OCI-M2 (cell line): ENCODE results near the gene SKIL.

Source experiments
- DNase-seq: peaks from one replicate; lab custom pipeline; 2025; ENCODE audit not compliant: unreplicated experiment; lab: John Stamatoyannopoulos, UW

The SKIL gene

DNA sequence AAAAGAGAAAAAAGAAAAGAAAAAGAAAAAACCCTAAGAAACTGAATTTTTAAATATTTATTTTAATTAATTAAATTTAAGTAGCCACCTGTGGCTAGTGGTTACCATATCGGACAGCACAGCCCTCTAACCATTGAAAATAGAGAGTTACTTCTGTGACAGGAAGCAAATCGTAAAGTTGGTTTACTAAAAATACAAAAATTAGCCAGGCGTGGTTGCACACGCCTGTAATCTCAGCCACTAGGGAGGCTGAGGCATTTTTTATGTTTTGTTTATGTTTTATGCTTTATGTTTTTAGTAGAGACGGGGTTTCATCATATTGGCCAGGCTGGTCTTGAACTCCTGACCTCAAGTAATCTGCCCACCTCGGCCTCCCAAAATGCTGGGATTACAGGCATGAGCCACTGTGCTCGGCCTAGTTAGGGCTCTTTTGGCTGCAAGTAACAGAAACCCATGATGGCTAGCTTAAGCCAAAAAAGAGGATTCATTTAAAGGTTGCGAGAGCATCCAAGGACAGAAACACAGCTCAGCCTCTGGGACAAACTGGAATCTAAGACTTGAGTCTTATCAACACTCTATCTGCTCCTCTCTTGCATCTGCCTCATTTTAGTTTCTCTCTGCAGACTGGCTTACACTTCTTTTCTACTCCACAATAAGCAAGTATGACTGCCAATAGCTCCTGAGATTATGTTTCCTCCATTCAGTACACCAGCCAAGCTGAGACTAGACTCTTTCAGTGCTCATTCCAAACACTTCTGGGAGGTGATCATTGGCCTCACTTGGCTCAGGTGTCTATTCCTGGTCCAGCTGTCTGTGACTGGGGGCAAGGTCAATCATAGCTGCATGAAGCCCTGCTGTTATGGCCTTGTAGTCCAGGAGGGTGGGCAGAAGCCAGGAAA is 6.8 kb upstream of the SKIL start:
- DNase-seq: no peak

DNA sequence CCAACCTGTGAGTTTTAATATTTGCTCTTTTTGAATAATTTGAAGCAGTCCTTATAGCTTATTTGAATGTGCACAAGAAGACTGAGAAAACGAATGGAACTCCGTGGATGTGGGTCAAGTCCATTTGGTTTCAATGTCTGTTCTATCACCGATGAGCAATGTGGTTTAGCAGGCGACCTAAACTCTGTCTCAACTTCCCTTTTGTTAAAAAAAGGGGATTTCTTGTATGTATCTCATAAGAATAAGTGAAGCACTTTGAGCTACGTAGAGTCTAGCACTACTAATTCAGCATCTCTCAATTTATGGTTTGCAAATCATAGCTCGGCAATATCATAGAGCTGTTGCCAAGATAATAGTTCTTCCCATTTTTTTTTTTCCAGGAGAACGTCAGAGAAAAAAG is 4.6 kb upstream of the SKIL start:
- DNase-seq: no peak

DNA sequence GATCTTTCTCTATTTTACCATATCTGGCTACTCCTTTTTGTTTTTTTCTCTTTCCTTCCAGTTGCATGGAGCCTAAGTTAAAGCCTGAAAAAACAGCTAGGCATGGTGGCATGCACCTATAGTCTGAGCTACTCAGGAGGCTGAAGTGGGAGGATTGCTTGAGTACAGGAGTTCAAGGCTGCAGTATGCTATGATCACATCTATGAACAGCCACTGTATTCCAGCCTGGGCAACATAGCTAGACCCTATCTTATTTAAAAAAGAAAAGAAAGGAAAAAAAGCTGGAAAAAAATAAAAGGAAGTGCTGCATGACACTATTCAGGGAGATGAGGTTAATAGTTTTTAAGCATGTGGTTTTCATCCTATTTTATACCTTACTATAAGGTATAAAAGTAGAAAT is 4.0 kb upstream of the SKIL start:
- DNase-seq: no peak

GRCh38 chr3:170354760-170355159 is 2.8 kb upstream of the SKIL start:
- no peak for DNase-seq

GRCh38 chr3:170355738-170356595 is 1.5 kb upstream of the SKIL start:
- no peak for DNase-seq

- no peak for DNase-seq
These were observed 829 bp upstream of the SKIL start for GRCh38 chr3:170356596-170357175.

DNA sequence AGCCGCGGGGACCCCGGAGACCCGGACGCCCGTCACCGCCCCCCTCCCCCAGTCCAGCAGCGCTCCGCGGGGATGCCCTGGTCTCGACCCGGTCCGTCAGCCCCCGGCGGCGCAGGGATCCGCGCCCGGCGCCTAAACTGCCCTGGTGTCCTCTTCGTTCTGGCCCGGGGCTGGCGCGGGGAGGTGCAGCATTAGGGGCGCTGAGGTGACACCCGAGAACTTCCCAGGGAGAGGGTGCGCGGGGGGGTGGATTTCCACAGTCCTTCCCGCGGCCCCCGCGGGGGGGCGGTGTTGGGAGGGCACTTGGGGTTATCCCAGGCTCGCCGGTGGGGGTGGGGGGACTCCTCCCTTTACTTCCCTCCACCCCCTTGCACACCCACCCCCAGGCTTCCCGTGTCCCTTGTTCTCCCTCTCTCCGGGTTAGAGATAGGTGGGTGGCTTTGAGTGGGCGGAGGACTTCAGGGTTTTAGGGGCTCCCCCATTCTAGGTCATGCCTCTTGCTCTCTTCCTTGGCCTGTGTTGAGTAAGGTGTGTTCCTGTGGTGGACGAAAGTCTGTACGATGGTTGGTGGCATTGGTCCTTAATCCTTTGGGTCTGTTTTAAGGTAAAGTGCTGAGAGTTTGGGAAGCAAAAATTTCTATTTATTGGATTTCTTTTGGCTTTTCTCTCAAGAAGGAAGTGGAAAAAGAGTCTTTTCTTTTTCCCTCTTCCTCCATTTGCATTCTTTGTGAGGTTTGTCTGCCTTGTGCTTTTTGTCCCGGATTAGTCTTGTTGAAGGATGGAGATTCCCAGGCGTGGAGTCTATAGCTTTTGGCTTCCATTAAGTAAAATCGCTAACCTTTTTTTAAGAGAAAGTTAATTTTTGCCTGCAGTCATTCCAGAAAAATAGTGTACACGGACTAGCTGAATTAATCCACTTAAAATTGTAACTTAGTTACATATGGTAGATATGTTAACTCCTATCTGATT is 811 bp downstream of the SKIL start:
- DNase-seq: no peak

DNA sequence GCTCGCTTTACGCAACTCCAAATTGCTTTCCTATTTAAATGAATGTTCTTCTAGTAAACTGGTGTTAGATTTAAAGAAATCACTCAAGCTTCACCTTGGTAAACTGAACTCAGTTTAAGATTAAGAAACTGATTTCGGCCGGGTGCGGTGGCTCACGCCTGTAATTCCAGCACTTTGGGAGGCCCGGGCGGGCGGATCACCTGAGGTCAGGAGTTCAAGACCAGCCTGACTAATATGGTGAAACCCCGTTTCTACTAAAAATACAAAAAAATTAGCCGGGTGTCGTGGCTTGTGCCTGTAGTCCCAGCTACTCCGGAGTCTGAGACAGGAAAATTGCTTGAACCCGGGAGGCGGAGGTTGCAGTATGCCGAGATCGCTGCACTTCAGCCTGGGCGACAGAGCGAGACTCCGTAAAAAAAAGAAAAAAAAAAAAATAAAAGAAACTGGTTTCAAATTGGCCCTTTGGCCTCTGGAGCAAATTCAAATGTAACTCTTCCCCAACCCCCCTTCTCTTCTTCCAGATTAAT is 1.7 kb downstream of the SKIL start:
- no peak for DNase-seq

DNA sequence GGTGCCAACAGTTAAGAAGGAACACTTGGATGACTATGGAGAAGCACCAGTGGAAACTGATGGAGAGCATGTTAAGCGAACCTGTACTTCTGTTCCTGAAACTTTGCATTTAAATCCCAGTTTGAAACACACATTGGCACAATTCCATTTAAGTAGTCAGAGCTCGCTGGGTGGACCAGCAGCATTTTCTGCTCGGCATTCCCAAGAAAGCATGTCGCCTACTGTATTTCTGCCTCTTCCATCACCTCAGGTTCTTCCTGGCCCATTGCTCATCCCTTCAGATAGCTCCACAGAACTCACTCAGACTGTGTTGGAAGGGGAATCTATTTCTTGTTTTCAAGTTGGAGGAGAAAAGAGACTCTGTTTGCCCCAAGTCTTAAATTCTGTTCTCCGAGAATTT is 3.0 kb downstream of the SKIL start:
- no peak for DNase-seq

DNA sequence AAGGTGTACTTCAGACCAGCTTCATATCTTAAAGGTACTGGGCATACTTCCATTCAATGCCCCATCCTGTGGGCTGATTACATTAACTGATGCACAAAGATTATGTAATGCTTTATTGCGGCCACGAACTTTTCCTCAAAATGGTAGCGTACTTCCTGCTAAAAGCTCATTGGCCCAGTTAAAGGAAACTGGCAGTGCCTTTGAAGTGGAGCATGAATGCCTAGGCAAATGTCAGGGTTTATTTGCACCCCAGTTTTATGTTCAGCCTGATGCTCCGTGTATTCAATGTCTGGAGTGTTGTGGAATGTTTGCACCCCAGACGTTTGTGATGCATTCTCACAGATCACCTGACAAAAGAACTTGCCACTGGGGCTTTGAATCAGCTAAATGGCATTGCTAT is 3.4 kb downstream of the SKIL start:
- DNase-seq: no peak

- DNase-seq: no peak
These were observed 4.2 kb downstream of the SKIL start for GRCh38 chr3:170361711-170362110.

DNA sequence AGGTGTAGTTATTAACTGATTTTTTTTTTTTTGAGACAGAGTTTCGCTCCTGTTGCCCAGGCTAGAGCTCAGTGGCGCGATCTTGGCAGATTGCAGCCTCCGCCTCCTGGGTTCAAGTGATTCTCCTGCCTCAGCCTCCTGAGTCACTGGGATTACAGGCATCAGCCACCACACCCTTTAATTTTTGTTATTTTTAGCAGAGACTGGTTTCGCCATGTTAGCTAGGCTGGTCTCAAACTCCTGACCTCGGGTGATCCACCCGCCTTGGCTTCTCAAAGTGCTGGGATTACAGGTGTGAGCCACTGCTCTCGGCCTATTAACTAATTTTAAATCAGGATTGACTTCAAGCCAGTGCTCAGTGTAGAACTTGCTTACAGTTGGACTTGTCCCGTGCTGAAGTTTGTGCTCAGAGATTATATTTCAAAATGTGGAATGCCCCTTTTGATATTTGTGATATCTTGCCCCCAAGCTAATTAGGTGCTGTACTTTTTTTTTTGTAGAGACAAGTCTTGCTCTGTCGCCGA is 6.0 kb downstream of the SKIL start:
- no peak for DNase-seq

- DNase-seq: no peak
These were observed 7.5 kb downstream of the SKIL start for GRCh38 chr3:170364965-170365364.

- DNase-seq: no peak
These were observed 10.3 kb downstream of the SKIL start for GRCh38 chr3:170367797-170368196.

DNA sequence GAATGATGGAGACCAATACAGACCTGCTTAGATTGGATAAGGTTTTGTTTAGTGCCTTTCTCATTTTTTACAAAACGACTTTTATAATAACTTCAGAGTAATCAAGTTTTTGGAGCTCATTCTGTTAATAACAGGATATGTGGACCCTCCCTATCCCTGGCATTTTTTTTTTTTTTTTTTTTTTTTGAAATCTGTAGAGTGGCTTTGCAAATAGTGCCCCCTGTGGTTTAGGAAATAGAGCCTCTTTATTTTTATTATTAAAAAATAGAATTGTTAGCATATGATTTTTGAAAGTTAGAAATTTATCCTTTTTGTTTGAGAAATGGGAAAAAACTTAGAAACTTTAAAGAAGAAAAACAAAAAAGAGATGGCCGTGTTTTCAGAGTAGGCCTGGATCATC is 11.4 kb downstream of the SKIL start:
- no peak for DNase-seq

DNA sequence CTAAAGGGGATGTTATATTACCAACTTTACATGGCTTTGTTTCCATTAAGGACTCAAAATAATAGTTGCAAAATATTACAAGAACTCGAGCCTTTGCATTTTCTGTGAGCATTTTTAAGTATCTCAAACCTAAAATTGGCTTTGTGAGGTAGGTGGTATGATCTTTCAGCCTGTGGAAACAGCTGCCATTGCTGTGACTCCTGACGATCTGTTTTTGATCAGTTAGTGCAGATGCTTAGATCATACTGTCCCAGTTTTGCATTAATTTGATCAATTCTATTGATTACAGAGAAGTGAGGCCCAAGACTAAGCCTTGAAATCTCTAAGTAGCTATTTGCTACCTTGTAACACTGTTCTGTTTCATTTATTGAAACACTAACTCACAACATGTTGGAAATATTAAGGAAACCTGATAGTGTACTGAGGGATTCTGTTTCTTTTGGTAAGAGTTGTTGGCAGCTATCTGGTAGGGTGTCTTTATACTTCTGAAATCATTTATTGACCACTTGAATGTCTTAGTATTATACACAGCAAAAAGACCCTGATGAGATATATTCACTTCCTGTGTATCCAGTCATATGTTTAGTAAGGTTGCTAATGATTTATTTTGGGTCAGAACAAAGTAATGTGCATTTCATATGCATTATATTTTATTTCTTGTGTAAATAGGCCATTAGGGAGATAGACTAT is 14.8 kb downstream of the SKIL start:
- DNase-seq: no peak

DNA sequence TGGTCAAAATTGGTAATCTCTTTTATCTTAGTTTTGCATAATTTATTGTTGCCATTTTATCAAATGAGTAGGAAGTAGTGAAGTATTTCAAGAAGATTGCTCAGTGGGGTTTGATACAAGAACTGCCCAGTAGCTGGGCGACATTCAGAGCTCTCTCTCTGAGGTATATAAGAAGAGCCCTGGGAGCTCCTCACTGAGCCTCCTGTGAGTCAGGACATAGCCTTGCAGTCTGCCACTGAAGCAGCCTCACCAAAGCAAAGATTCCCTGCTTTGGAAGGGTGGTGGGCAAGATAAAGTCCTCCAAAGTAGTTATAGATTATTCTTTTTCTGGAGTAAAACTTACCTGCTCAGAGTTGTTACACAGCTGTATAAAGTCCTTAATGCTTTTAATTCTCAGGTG is 26.1 kb downstream of the SKIL start:
- DNase-seq: no peak

DNA sequence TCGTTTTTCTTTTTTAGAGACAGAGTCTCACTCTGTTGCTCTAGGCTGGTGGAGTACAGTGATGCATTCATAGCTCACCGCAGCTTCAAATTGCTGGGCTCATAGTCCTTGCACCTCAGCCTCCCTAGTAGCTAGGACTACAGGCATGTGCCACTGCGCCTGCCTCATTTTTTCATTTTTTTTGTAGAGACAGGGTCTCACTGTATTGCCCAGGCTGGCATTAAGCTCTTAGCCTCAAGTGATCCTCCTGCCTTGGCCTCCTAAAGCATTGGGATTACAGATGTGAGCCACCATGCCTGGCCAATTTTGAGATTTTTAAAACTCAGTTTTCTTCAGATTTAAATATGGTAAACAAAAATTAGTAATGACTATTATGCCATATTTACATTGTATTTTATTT is 29.0 kb downstream of the SKIL start:
- DNase-seq: no peak

- no peak for DNase-seq
These were observed 30.4 kb downstream of the SKIL start for GRCh38 chr3:170387950-170388349.

DNA sequence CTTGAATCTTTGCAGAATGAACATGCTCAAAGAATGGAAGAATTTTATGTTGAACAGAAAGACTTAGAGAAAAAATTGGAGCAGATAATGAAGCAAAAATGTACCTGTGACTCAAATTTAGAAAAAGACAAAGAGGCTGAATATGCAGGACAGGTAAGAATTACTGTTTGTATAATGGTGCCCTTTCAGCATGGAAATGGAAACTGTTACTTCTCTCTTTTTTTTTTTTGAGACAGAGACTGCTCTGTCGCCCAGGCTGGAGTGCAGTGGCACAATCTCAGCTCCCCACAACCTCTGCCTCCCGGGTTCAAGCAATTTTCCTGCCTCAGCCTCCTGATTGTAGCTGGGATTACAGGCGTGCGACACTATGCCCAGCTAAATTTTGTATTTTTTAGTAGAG is 33.6 kb downstream of the SKIL start:
- no peak for DNase-seq
